ENCODE data around the gene ANAPC2. TPM values are rescaled to one million over a fixed set of nuclear protein-coding genes. Genes with fewer than 3 reads are reported as not detected.

Gene ANAPC2
- polyA plus RNA-seq, 1 donor: 47.0 TPM

GRCh38 chr9:137148661-137149060 lies 39.7 kb downstream of the ANAPC2 start:
- no CpG with 5 or more reads among the region's 19 CpGs for WGBS (ENCODE audit: insufficient coverage, low lambda C conversion rate)
- peaks cover 13% of the 10 kb centered on the region for H3K9me3 ChIP-seq (ENCODE audit: control insufficient read depth, low read depth, low read length)
- H3K36me3 ChIP-seq (ENCODE audit: control insufficient read depth, insufficient read depth, low read length): no peaks in the 10 kb centered on the region
- H3K4me1 ChIP-seq (ENCODE audit: control insufficient read depth, insufficient read depth, low read length): no peaks in the 10 kb centered on the region
- H3K27me3 ChIP-seq (ENCODE audit: control insufficient read depth, insufficient read depth, low read length): peaks cover 37% of the 10 kb centered on the region
- no peak for DNase-seq
- H3K27ac ChIP-seq (ENCODE audit: low read length): no peak overlapping the region
- no peak overlapping the region for H3K4me3 ChIP-seq (ENCODE audit: low read length)

- no peak overlapping the region for H3K27ac ChIP-seq (ENCODE audit: low read length)
- no peaks in the 10 kb centered on the region for H3K4me1 ChIP-seq (ENCODE audit: control insufficient read depth, insufficient read depth, low read length)
- H3K27me3 ChIP-seq (ENCODE audit: control insufficient read depth, insufficient read depth, low read length): peaks cover 42% of the 10 kb centered on the region
- no peaks in the 10 kb centered on the region for H3K36me3 ChIP-seq (ENCODE audit: control insufficient read depth, insufficient read depth, low read length)
- DNase-seq: no peak
- no peak overlapping the region for H3K4me3 ChIP-seq (ENCODE audit: low read length)
- WGBS (ENCODE audit: insufficient coverage, low lambda C conversion rate): no CpG with 5 or more reads among the region's 27 CpGs
- H3K9me3 ChIP-seq (ENCODE audit: control insufficient read depth, low read depth, low read length): peaks cover 13% of the 10 kb centered on the region
These were observed 40.1 kb downstream of the ANAPC2 start for GRCh38 chr9:137148242-137148641.

GRCh38 chr9:137147793-137148160 lies 40.6 kb downstream of the ANAPC2 start:
- H3K4me3 ChIP-seq (ENCODE audit: low read length): no peak overlapping the region
- no CpG with 5 or more reads among the region's 24 CpGs for WGBS (ENCODE audit: insufficient coverage, low lambda C conversion rate)
- peaks cover 46% of the 10 kb centered on the region for H3K27me3 ChIP-seq (ENCODE audit: control insufficient read depth, insufficient read depth, low read length)
- peaks cover 13% of the 10 kb centered on the region for H3K9me3 ChIP-seq (ENCODE audit: control insufficient read depth, low read depth, low read length)
- no peak overlapping the region for H3K27ac ChIP-seq (ENCODE audit: low read length)
- no peak for DNase-seq
- no peaks in the 10 kb centered on the region for H3K36me3 ChIP-seq (ENCODE audit: control insufficient read depth, insufficient read depth, low read length)
- no peaks in the 10 kb centered on the region for H3K4me1 ChIP-seq (ENCODE audit: control insufficient read depth, insufficient read depth, low read length)

GRCh38 chr9:137147091-137147792 lies 41.1 kb downstream of the ANAPC2 start:
- no CpG with 5 or more reads among the region's 26 CpGs for WGBS (ENCODE audit: insufficient coverage, low lambda C conversion rate)
- Histone ChIP-seq H3K27ac (ENCODE audit: low read length) (no peak overlapping the region), H3K36me3 (ENCODE audit: control insufficient read depth, insufficient read depth, low read length) (no peaks in the 10 kb centered on the region), H3K4me3 (ENCODE audit: low read length) (no peak overlapping the region), H3K27me3 (ENCODE audit: control insufficient read depth, insufficient read depth, low read length) (peaks cover 52% of the 10 kb centered on the region), H3K9me3 (ENCODE audit: control insufficient read depth, low read depth, low read length) (peaks cover 13% of the 10 kb centered on the region), H3K4me1 (ENCODE audit: control insufficient read depth, insufficient read depth, low read length) (no peaks in the 10 kb centered on the region)
- no peak for DNase-seq

- no peaks in the 10 kb centered on the region for H3K4me1 ChIP-seq (ENCODE audit: control insufficient read depth, insufficient read depth, low read length)
- H3K27me3 ChIP-seq (ENCODE audit: control insufficient read depth, insufficient read depth, low read length): peaks cover 59% of the 10 kb centered on the region
- DNase-seq: no peak
- no peak overlapping the region for H3K27ac ChIP-seq (ENCODE audit: low read length)
- WGBS (ENCODE audit: insufficient coverage, low lambda C conversion rate): no CpG with 5 or more reads among the region's 9 CpGs
- no peak overlapping the region for H3K4me3 ChIP-seq (ENCODE audit: low read length)
- peaks cover 13% of the 10 kb centered on the region for H3K9me3 ChIP-seq (ENCODE audit: control insufficient read depth, low read depth, low read length)
- no peaks in the 10 kb centered on the region for H3K36me3 ChIP-seq (ENCODE audit: control insufficient read depth, insufficient read depth, low read length)
These were observed 41.8 kb downstream of the ANAPC2 start for GRCh38 chr9:137146527-137146918.

GRCh38 chr9:137145731-137146526 lies 42.4 kb downstream of the ANAPC2 start:
- Histone ChIP-seq H3K27ac (ENCODE audit: low read length) (no peak overlapping the region), H3K27me3 (ENCODE audit: control insufficient read depth, insufficient read depth, low read length) (peaks cover 65% of the 10 kb centered on the region), H3K36me3 (ENCODE audit: control insufficient read depth, insufficient read depth, low read length) (no peaks in the 10 kb centered on the region), H3K4me1 (ENCODE audit: control insufficient read depth, insufficient read depth, low read length) (no peaks in the 10 kb centered on the region), H3K9me3 (ENCODE audit: control insufficient read depth, low read depth, low read length) (peaks cover 9% of the 10 kb centered on the region), H3K4me3 (ENCODE audit: low read length) (no peak overlapping the region)
- DNase-seq: no peak
- no CpG with 5 or more reads among the region's 49 CpGs for WGBS (ENCODE audit: insufficient coverage, low lambda C conversion rate)

- WGBS (ENCODE audit: insufficient coverage, low lambda C conversion rate): no CpG with 5 or more reads among the region's 4 CpGs
- DNase-seq: no peak
- H3K4me3 ChIP-seq (ENCODE audit: low read length): no peak overlapping the region
- no peak overlapping the region for H3K27ac ChIP-seq (ENCODE audit: low read length)
- peaks cover 74% of the 10 kb centered on the region for H3K27me3 ChIP-seq (ENCODE audit: control insufficient read depth, insufficient read depth, low read length)
- H3K9me3 ChIP-seq (ENCODE audit: control insufficient read depth, low read depth, low read length): peaks cover 3% of the 10 kb centered on the region
- peaks cover 4% of the 10 kb centered on the region for H3K4me1 ChIP-seq (ENCODE audit: control insufficient read depth, insufficient read depth, low read length)
- H3K36me3 ChIP-seq (ENCODE audit: control insufficient read depth, insufficient read depth, low read length): no peaks in the 10 kb centered on the region
These were observed 44.9 kb downstream of the ANAPC2 start for GRCh38 chr9:137143459-137143858.

- H3K4me3 ChIP-seq (ENCODE audit: low read length): no peak overlapping the region
- WGBS (ENCODE audit: insufficient coverage, low lambda C conversion rate): no CpG with 5 or more reads among the region's 24 CpGs
- DNase-seq: no peak
- H3K4me1 ChIP-seq (ENCODE audit: control insufficient read depth, insufficient read depth, low read length): peaks cover 4% of the 10 kb centered on the region
- peaks cover 77% of the 10 kb centered on the region for H3K27me3 ChIP-seq (ENCODE audit: control insufficient read depth, insufficient read depth, low read length)
- no peaks in the 10 kb centered on the region for H3K36me3 ChIP-seq (ENCODE audit: control insufficient read depth, insufficient read depth, low read length)
- H3K27ac ChIP-seq (ENCODE audit: low read length): no peak overlapping the region
- H3K9me3 ChIP-seq (ENCODE audit: control insufficient read depth, low read depth, low read length): no peaks in the 10 kb centered on the region
These were observed 46.1 kb downstream of the ANAPC2 start for GRCh38 chr9:137141976-137142936.

- WGBS (ENCODE audit: insufficient coverage, low lambda C conversion rate): no CpG with 5 or more reads among the region's 17 CpGs
- Histone ChIP-seq H3K4me3 (ENCODE audit: low read length) (no peak overlapping the region), H3K9me3 (ENCODE audit: control insufficient read depth, low read depth, low read length) (peaks cover 4% of the 10 kb centered on the region), H3K4me1 (ENCODE audit: control insufficient read depth, insufficient read depth, low read length) (peaks cover 4% of the 10 kb centered on the region), H3K36me3 (ENCODE audit: control insufficient read depth, insufficient read depth, low read length) (no peaks in the 10 kb centered on the region), H3K27ac (ENCODE audit: low read length) (no peak overlapping the region), H3K27me3 (ENCODE audit: control insufficient read depth, insufficient read depth, low read length) (peaks cover 80% of the 10 kb centered on the region)
- DNase-seq: no peak
These were observed 47.1 kb downstream of the ANAPC2 start for GRCh38 chr9:137141050-137141810.
